HG03097 (cell line): ENCODE data around the gene RNASE8.
A peak's percentile ranks its signal among the peaks of the same experiment; 100 is the strongest.

Experiments used
- ATAC-seq: cut with Tn5 transposase; IDR thresholded peaks from one replicate; pipeline ENCODE4 v1.9.1; 2021; ENCODE audit not compliant: unreplicated experiment, low FRiP score

RNASE8 gene

GRCh38 chr14:21090194-21090939, 32.7 kb downstream of the RNASE8 start:
- no peak for ATAC-seq

GRCh38 chr14:21090940-21091663, 33.5 kb downstream of the RNASE8 start:
- ATAC-seq: no peak

GRCh38 chr14:21091821-21092272, 34.2 kb downstream of the RNASE8 start:
- ATAC-seq: no peak

- ATAC-seq: peak; percentile 51
These were observed 34.8 kb downstream of the RNASE8 start for GRCh38 chr14:21092273-21093011.

GRCh38 chr14:21093018-21093417, 35.4 kb downstream of the RNASE8 start:
- no peak for ATAC-seq

- ATAC-seq: no peak
These were observed 36.4 kb downstream of the RNASE8 start for GRCh38 chr14:21093769-21094681.

GRCh38 chr14:21095430-21096205, 38.0 kb downstream of the RNASE8 start:
- no peak for ATAC-seq

- no peak for ATAC-seq
These were observed 38.8 kb downstream of the RNASE8 start for GRCh38 chr14:21096438-21096837.

- ATAC-seq: no peak
These were observed 39.5 kb downstream of the RNASE8 start for GRCh38 chr14:21096978-21097635.

- no peak for ATAC-seq
These were observed 40.0 kb downstream of the RNASE8 start for GRCh38 chr14:21097636-21098075.

- ATAC-seq: no peak
These were observed 40.7 kb downstream of the RNASE8 start, which contains the start of gene ZNF219 for GRCh38 chr14:21098076-21098891. Gene ZNF219, minus strand, starts transcription at chr14:21098655. Its CDS starts 5,064 bp downstream, at chr14:21093591.

- no peak for ATAC-seq
These were observed 41.4 kb downstream of the RNASE8 start for GRCh38 chr14:21098892-21099595.

- ATAC-seq: no peak
These were observed 42.0 kb downstream of the RNASE8 start for GRCh38 chr14:21099596-21099985.

- no peak for ATAC-seq
These were observed 43.3 kb downstream of the RNASE8 start, which contains the start of gene TMEM253 for GRCh38 chr14:21100931-21101330. Gene TMEM253, plus strand, starts transcription at chr14:21101066. Its CDS starts 278 bp downstream, at chr14:21101344.

- ATAC-seq: no peak
These were observed 44.3 kb downstream of the RNASE8 start for GRCh38 chr14:21101802-21102413.

GRCh38 chr14:21102521-21103410, 45.1 kb downstream of the RNASE8 start:
- ATAC-seq: no peak
